OCI-LY3 (cell line): ENCODE measurements around the gene WWOX.

Experiments
- CTCF ChIP-seq: fragments of 200-600, 300-600 bp; sonication (generic); IDR thresholded peaks from 2 replicates; pipeline ENCODE4 v1.5.1; 2014; ENCODE audit warnings: antibody characterized with exemption, low read length, low read depth
- EZH2phosphoT487 ChIP-seq: fragments of 200-600 bp; shearing (Covaris generic); IDR thresholded peaks from 2 replicates; pipeline ENCODE4 v1.6.1; 2018; ENCODE audit warnings: antibody characterized with exemption, mixed run types, low read depth

GRCh38 chr16:78789561-78789960 is 690.1 kb downstream of the WWOX start:
- TF ChIP-seq CTCF, result no peak
- no peak for TF ChIP-seq EZH2phosphoT487
